Measurements from ENCODE around the gene REC8. TPM values are rescaled to one million over a fixed set of nuclear protein-coding genes. Genes with fewer than 3 reads are reported as not detected.

REC8 gene
- total and polyA plus RNA-seq, 2 of the 13 experiments (the other 11 are each of a cell fraction or from before 2014, with no cell fraction given) = 3.4 to 14.7 TPM

DNA sequence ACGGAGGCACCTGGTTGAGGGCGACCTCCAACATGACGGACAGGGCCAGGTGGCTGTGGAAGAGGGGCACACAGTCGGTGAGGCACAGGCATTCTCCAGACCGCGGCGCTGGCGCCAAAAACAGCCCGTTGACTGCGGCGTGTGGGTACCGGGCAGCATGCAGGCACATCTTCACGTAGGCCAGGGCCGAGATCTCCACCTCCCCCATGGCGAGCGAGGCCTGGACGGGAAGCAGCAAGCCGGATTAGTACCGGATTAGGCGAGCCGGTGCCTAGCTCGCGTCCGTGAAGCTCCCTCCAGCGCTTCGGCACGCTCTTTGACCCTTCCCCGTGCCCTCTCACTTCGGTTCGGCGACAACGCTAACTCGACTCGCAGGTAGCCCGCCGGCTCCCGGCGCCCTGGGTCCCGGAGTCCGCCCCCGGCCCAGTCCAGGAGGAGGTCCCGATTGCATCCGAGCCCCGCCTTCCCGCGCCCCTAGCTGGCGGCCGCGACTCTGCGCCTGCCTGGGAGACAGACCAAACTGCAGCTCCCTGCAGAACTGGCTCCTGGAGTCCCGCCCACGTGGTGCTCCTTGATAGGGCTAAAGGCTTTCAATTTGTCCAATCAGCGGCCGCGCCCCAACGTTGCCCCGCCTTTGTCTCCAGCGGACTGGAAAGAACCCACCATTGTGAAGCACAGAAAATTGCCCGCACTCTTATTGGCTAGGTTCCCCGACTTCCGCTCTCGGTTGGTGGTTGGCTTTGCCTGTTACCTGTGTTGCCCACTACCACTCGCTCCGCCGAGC is 30.6 kb upstream of the REC8 start, which contains the start of gene EMC9 (continued):
- TF ChIP-seq, protein P1, sequence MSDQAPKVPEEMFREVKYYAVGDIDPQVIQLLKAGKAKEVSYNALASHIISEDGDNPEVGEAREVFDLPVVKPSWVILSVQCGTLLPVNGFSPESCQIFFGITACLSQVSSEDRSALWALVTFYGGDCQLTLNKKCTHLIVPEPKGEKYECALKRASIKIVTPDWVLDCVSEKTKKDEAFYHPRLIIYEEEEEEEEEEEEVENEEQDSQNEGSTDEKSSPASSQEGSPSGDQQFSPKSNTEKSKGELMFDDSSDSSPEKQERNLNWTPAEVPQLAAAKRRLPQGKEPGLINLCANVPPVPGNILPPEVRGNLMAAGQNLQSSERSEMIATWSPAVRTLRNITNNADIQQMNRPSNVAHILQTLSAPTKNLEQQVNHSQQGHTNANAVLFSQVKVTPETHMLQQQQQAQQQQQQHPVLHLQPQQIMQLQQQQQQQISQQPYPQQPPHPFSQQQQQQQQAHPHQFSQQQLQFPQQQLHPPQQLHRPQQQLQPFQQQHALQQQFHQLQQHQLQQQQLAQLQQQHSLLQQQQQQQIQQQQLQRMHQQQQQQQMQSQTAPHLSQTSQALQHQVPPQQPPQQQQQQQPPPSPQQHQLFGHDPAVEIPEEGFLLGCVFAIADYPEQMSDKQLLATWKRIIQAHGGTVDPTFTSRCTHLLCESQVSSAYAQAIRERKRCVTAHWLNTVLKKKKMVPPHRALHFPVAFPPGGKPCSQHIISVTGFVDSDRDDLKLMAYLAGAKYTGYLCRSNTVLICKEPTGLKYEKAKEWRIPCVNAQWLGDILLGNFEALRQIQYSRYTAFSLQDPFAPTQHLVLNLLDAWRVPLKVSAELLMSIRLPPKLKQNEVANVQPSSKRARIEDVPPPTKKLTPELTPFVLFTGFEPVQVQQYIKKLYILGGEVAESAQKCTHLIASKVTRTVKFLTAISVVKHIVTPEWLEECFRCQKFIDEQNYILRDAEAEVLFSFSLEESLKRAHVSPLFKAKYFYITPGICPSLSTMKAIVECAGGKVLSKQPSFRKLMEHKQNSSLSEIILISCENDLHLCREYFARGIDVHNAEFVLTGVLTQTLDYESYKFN (CRISPR knock-in tag; conservative IDR thresholded peaks at IDR 0.05) = peak; percentile 73
- TF ChIP-seq ZNF20 (CRISPR knock-in tag; IDR thresholded peaks at IDR 0.05) = no peak; the same call in 1 of the 2 replicates
- peak; percentile 95 for TF ChIP-seq ZNF83 (CRISPR knock-in tag; IDR thresholded peaks at IDR 0.05; ENCODE audit: borderline replicate concordance)
- TF ChIP-seq, protein P2, sequence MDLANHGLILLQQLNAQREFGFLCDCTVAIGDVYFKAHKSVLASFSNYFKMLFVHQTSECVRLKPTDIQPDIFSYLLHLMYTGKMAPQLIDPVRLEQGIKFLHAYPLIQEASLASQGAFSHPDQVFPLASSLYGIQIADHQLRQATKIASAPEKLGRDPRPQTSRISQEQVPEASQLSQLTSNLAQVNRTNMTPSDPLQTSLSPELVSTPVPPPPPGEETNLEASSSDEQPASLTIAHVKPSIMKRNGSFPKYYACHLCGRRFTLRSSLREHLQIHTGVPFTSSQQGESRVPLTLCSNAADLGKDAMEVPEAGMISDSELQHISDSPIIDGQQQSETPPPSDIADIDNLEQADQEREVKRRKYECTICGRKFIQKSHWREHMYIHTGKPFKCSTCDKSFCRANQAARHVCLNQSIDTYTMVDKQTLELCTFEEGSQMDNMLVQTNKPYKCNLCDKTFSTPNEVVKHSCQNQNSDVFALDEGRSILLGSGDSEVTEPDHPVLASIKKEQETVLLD (CRISPR knock-in tag; IDR thresholded peaks at IDR 0.05; ENCODE audit: low read depth) = no peak
- TF ChIP-seq, protein P3, sequence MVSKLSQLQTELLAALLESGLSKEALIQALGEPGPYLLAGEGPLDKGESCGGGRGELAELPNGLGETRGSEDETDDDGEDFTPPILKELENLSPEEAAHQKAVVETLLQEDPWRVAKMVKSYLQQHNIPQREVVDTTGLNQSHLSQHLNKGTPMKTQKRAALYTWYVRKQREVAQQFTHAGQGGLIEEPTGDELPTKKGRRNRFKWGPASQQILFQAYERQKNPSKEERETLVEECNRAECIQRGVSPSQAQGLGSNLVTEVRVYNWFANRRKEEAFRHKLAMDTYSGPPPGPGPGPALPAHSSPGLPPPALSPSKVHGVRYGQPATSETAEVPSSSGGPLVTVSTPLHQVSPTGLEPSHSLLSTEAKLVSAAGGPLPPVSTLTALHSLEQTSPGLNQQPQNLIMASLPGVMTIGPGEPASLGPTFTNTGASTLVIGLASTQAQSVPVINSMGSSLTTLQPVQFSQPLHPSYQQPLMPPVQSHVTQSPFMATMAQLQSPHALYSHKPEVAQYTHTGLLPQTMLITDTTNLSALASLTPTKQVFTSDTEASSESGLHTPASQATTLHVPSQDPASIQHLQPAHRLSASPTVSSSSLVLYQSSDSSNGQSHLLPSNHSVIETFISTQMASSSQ (IDR thresholded peaks at IDR 0.05; ENCODE audit: low read depth) = peak; percentile 55; the same call in 1 of the 2 replicates
- TF ChIP-seq, protein P3 (CRISPR knock-in tag; IDR thresholded peaks at IDR 0.05; ENCODE audit: borderline replicate concordance) = peak; percentile 82
- peak; percentile 99 for TF ChIP-seq ZNF468 (CRISPR knock-in tag; IDR thresholded peaks at IDR 0.05)
- no peak for TF ChIP-seq SP4 (CRISPR knock-in tag; IDR thresholded peaks at IDR 0.05)
- TF ChIP-seq HCFC1 (IDR thresholded peaks at IDR 0.05; ENCODE audit: low read depth, low read length) = peak; percentile 5; the same call in 1 of the 2 replicates
- peak; percentile 86; the same call in 1 of the 2 replicates for TF ChIP-seq ZNF251 (CRISPR knock-in tag; IDR thresholded peaks at IDR 0.05)
- TF ChIP-seq ZBTB42 (CRISPR knock-in tag; IDR thresholded peaks at IDR 0.05) = peak; percentile 97
- no peak; the same call in 1 of the 2 replicates for TF ChIP-seq NFATC3 (CRISPR knock-in tag; IDR thresholded peaks at IDR 0.05)
- TF ChIP-seq ZNF225 (CRISPR knock-in tag; IDR thresholded peaks at IDR 0.05) = peak; percentile 99
- TF ChIP-seq ZNF337 (CRISPR knock-in tag; IDR thresholded peaks at IDR 0.05; ENCODE audit: borderline replicate concordance, low read depth) = no peak; the same call in 1 of the 2 replicates
- peak; percentile 83 for TF ChIP-seq SKI (IDR thresholded peaks at IDR 0.05; ENCODE audit: partially characterized antibody)
- no peak for TF ChIP-seq ZNF530 (CRISPR knock-in tag; IDR thresholded peaks at IDR 0.05; ENCODE audit: low read depth)
- peak; percentile 84 for TF ChIP-seq ELF3 (CRISPR knock-in tag; IDR thresholded peaks at IDR 0.05)

Measured in HepG2 (cell line).